Measurements from ENCODE around the gene ACTL7A.

- TF ChIP-seq CBX8 (IDR thresholded peaks at IDR 0.05) (no peak), CTCF (IDR thresholded peaks at IDR 0.05) (no peak), POLR2A (IDR thresholded peaks at IDR 0.05; ENCODE audit: low read length) (no peak), SMC3 (IDR thresholded peaks at IDR 0.05) (no peak), EHMT2 (IDR thresholded peaks at IDR 0.05; ENCODE audit: low read depth) (no peak), BCL3 (IDR thresholded peaks at IDR 0.05) (no peak), EP300 (IDR thresholded peaks at IDR 0.05) (no peak), HDAC2 (IDR thresholded peaks at IDR 0.05) (no peak)
Observed at GRCh38 chr9:108869092-108869725, 7.1 kb downstream of the ACTL7A start.

All from A549 (cell line).